GM15510 (cell line): Measurements from ENCODE around the gene NELL1.

Experiments
- POLR2A ChIP-seq: IDR thresholded peaks from 3 replicates; pipeline ENCODE4 v1.6.1; 2011; ENCODE audit warnings: borderline replicate concordance; ENCODE audit not compliant: insufficient read length; ENCODE audit errors: extremely low read depth

The NELL1 gene

GRCh38 chr11:20864628-20865027, 195.2 kb downstream of the NELL1 start:
- TF ChIP-seq POLR2A, result no peak

DNA sequence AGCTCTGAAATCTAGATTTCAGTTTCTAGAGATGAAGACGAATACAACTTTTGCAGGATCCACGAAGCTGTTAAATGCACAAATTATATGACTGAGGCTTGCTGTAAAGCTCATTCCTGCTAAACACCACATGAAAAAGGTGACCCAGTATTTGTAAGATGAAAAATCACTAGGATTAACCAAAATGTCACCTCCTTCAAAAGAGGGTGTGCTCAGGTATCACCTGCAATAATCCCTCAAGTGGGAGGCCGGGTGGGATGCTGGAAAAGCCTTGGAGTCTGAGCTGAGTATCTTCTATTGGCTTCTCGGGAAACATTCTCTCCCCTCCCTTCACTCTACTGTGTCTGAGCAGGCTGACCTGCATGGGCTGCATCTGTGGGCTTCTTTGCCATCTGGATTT, 195.8 kb downstream of the NELL1 start:
- no peak for TF ChIP-seq POLR2A

GRCh38 chr11:20869123-20869522, 199.7 kb downstream of the NELL1 start:
- TF ChIP-seq POLR2A, result no peak

DNA sequence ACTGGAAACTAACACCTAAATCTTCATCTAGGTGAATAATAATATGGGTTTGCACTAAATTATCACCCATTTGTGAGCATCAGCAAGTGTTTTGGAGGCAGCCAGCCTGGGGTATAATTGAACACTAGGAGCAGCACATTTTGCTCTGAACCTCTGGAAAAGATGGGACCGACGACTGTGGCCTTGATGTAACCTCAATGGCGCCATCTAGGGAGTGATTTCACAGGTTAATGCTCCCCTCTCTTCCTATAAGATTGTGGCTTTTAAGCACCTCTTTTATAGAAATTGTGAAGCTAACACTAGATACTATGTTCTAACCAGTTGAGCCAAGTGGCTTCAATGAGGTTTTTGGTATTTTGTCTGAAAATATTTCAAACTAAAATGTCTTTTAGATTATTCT, 203.7 kb downstream of the NELL1 start:
- no peak for TF ChIP-seq POLR2A

DNA sequence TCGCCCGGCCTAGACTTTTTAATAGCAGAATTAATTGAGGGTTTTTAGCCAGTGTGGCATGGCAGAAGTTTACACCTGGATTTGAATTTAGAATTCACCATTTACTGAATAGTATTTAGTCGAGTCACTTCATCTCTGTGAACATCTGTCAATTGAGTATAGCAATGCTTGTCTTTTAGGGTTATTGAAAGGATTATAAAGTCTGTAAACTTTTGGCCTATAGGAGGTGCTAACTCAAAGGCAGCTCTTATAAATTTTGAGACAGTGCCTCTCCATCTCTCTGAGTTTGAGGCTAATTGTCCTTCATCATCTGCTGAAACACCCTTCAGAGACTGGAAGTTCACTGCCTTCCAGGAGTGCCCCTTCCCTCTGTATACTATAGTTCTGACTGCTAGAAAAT, 205.0 kb downstream of the NELL1 start:
- no peak for TF ChIP-seq POLR2A

DNA sequence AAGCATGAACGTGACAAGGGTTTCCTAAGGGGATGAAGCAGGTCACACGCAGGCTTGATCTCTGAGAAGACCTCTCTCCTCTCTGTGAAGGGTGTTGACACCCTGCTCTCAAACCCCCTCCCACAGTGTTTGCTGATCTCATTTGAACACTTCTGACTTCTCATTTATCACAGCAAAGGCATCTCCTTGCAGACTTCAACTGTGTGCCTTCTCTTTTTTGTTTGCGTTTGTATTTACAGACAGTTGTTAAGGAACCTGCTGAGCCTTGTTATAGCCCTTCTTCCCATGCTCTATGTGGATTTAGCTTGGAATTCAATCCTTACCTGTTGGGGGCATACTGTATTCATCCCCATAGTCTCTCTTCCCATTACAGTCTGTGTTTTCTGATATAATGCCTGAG, 206.5 kb downstream of the NELL1 start:
- no peak for TF ChIP-seq POLR2A

DNA sequence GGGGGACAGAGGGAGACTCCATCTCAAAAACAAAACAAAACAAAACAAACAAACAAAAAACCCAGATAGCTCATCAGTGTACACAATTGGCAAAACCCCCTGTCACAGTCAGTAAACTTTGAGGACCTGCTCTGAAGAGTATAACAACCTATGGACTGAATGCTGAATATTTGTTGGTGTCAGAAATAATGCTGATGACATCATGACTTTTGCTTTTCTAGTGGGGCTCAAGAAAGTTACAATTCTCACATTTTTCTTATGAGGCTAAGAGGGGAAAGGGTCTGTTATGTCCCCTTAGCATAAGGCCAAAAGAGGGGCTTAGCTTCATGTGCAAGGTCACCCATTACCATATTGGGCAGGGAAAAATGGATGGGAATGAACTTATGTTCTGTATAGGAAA, 207.4 kb downstream of the NELL1 start:
- no peak for TF ChIP-seq POLR2A

DNA sequence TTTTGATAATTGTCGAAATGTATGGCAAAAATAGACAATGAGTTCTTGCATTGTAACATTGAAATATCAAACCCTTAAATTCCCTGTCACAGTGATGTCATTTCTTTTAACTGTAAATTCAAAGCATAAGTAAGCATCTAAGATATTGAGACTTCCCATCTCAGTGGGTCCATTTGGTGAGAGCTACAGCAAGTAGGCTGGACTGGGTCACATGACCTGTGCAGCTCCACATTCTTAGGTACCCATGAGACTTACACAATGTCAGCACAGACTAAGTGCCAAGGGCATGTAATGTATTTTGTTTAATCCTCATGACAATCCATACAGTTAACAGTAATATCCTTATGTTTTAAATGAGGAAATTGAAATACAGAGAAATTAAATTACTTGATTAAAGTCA, 210.7 kb downstream of the NELL1 start:
- no peak for TF ChIP-seq POLR2A

GRCh38 chr11:20881328-20882079, 212.1 kb downstream of the NELL1 start:
- no peak for TF ChIP-seq POLR2A

- no peak for TF ChIP-seq POLR2A
Measured at GRCh38 chr11:20887137-20887536, 217.8 kb downstream of the NELL1 start.

GRCh38 chr11:20894296-20894695, 224.9 kb downstream of the NELL1 start:
- TF ChIP-seq POLR2A, result no peak

GRCh38 chr11:20909995-20910726, 240.8 kb downstream of the NELL1 start:
- no peak for TF ChIP-seq POLR2A

- TF ChIP-seq POLR2A, result no peak
Measured at GRCh38 chr11:20910733-20911132, 241.3 kb downstream of the NELL1 start.

DNA sequence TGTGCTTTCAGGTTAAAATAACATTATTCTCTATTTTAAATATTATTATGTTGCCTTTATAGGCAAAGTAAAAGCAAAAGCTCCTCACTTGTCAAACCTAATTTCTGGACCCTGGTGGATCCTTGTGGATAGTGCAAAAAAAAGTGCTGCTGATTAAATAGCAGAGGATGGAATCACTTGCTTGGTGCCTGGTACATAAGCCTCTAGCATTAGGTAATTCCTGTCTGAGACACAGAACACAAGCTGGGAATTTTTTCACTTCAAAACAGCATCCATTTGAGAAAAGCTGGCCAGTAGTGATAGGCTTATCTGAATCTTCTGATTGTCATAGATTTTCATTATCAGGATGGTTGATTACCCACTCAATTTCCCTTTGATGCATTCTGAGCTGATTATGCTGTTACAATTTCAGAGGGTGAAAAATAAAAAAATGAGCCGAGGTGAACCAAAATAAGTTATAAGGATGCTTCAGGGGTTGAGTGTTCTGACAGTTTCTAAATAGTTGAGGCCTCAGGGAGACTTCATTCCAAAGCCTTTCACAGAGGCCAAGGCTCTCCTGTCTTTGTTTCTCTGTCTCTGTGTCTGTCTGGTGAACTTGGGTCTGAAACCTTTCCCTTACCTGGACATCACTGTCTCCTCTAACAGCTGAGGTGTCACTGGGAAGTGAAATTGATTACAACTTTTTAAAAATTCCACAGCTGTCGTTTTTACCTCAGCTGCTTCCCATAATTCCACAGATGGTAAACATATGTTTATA, 242.9 kb downstream of the NELL1 start:
- TF ChIP-seq POLR2A, result no peak

- TF ChIP-seq POLR2A, result no peak
Measured at GRCh38 chr11:20912922-20913512, 243.6 kb downstream of the NELL1 start.

- TF ChIP-seq POLR2A, result no peak
Measured at GRCh38 chr11:20917306-20917705, 247.9 kb downstream of the NELL1 start.
